ENCODE results near the gene TMC1.
A peak's percentile ranks its signal among the peaks of the same experiment; 100 is the strongest.

TMC1 gene

GRCh38 chr9:72855890-72856523 lies 334.6 kb downstream of the TMC1 start:
- ATAC-seq: no peak
- TF ChIP-seq POU6F1 (CRISPR knock-in tag; IDR thresholded peaks at IDR 0.05; ENCODE audit: borderline replicate concordance, low read depth) (no peak), ZC3H10 (CRISPR knock-in tag; IDR thresholded peaks at IDR 0.05) (no peak), CREB5 (CRISPR knock-in tag; IDR thresholded peaks at IDR 0.05; ENCODE audit: low read depth) (no peak), BACH2 (CRISPR knock-in tag; IDR thresholded peaks at IDR 0.05; ENCODE audit: borderline replicate concordance) (no peak), OSR1 (CRISPR knock-in tag; IDR thresholded peaks at IDR 0.05) (no peak), ESRRG (CRISPR knock-in tag; IDR thresholded peaks at IDR 0.05) (no peak), TSHZ2 (CRISPR knock-in tag; IDR thresholded peaks at IDR 0.05) (no peak), ZNF565 (CRISPR knock-in tag; conservative IDR thresholded peaks at IDR 0.05; ENCODE audit: low read depth) (no peak), TCF4 (CRISPR knock-in tag; IDR thresholded peaks at IDR 0.05; ENCODE audit: borderline replicate concordance) (no peak), ZFP30 (CRISPR knock-in tag; IDR thresholded peaks at IDR 0.05) (no peak), CSRNP3 (CRISPR knock-in tag; IDR thresholded peaks at IDR 0.05) (no peak), ZNF8 (CRISPR knock-in tag; IDR thresholded peaks at IDR 0.05) (no peak), PATZ1 (CRISPR knock-in tag; IDR thresholded peaks at IDR 0.05; ENCODE audit: borderline replicate concordance) (no peak), TOX (CRISPR knock-in tag; IDR thresholded peaks at IDR 0.05; ENCODE audit: borderline replicate concordance) (no peak), GLIS3 (CRISPR knock-in tag; IDR thresholded peaks at IDR 0.05) (no peak), SNAI2 (CRISPR knock-in tag; IDR thresholded peaks at IDR 0.05) (no peak), RARB (CRISPR knock-in tag; IDR thresholded peaks at IDR 0.05) (no peak), ZFP3 (CRISPR knock-in tag; IDR thresholded peaks at IDR 0.05) (no peak), CSDC2 (CRISPR knock-in tag; IDR thresholded peaks at IDR 0.05) (no peak), PPARA (CRISPR knock-in tag; IDR thresholded peaks at IDR 0.05; ENCODE audit: borderline replicate concordance) (no peak)

- peak; percentile 81 for ATAC-seq
- no peak for TF ChIP-seq ZC3H10 (CRISPR knock-in tag; IDR thresholded peaks at IDR 0.05)
- TF ChIP-seq TSHZ2 (CRISPR knock-in tag; IDR thresholded peaks at IDR 0.05): no peak
- no peak for TF ChIP-seq TOX (CRISPR knock-in tag; IDR thresholded peaks at IDR 0.05; ENCODE audit: borderline replicate concordance)
- TF ChIP-seq GLIS3 (CRISPR knock-in tag; IDR thresholded peaks at IDR 0.05): no peak
- no peak for TF ChIP-seq RARB (CRISPR knock-in tag; IDR thresholded peaks at IDR 0.05)
- no peak for TF ChIP-seq CSDC2 (CRISPR knock-in tag; IDR thresholded peaks at IDR 0.05)
- TF ChIP-seq POU6F1 (CRISPR knock-in tag; IDR thresholded peaks at IDR 0.05; ENCODE audit: borderline replicate concordance, low read depth): no peak
- TF ChIP-seq ISL1 (CRISPR knock-in tag; IDR thresholded peaks at IDR 0.05): no peak
- TF ChIP-seq ZNF565 (CRISPR knock-in tag; conservative IDR thresholded peaks at IDR 0.05; ENCODE audit: low read depth): no peak
- no peak for TF ChIP-seq ESRRG (CRISPR knock-in tag; IDR thresholded peaks at IDR 0.05)
- TF ChIP-seq CREB5 (CRISPR knock-in tag; IDR thresholded peaks at IDR 0.05; ENCODE audit: low read depth): no peak
Observed at GRCh38 chr9:72856972-72857623, 335.7 kb downstream of the TMC1 start.

Measured in SK-N-SH treated with all-trans-retinoic acid at 6 μM for 48 hours (cell line).